Adrenal gland (tissue), 5 donors: ENCODE data around the gene UBQLN4.

Experiments
- CTCF ChIP-seq, 6 experiments: fragments of 450-650 bp in 4 of 6; fragments of 200-600 bp in 2 of 6; sonication (generic) in 1 of 6; IDR thresholded peaks; 1 replicate in 5 of 6; 2 replicates in 1 of 6; pipeline versions ENCODE4 v1.5.1 to v1.8.0; 2016 to 2021; ENCODE audit warnings: antibody characterized with exemption in 6 of 6, mild to moderate bottlenecking in 2 of 6, moderate library complexity in 1 of 6
- POLR2A ChIP-seq, 2 donors: fragments of 450-650 bp; IDR thresholded peaks; one replicate each; pipeline ENCODE4 v1.6.1; 2017; ENCODE audit warnings: antibody characterized with exemption in 2 of 2, mild to moderate bottlenecking in 2 of 2, moderate library complexity in 1 of 2
- donor health status: DM: no; HTN: no; CAD: no.

- no peak for TF ChIP-seq CTCF (IDR thresholded peaks at IDR 0.05)
- TF ChIP-seq POLR2A (IDR thresholded peaks at IDR 0.05), result no peak
These were observed 32.5 kb downstream of the UBQLN4 start for GRCh38 chr1:156021093-156021428.
